ENCODE measurements around the gene RAPGEF3.

The RAPGEF3 gene

GRCh38 chr12:47794679-47795078, 36.0 kb upstream of the RAPGEF3 start:
- H3K4me3 Mint-ChIP-seq: no peak overlapping the region
- H3K27me3 Mint-ChIP-seq (ENCODE audit: low read depth, poor library complexity): no peaks in the 10 kb centered on the region
- no peak for TF ChIP-seq CTCF (IDR thresholded peaks at IDR 0.05)
- peaks cover 29% of the 10 kb centered on the region for H3K36me3 Mint-ChIP-seq (ENCODE audit: low read depth)
- H3K27ac Mint-ChIP-seq: no peak overlapping the region
- H3K9me3 Mint-ChIP-seq: no peaks in the 10 kb centered on the region
- peaks cover 6% of the 10 kb centered on the region for H3K4me1 Mint-ChIP-seq
- DNase-seq: no peak

- H3K4me1 Mint-ChIP-seq: peaks cover 14% of the 10 kb centered on the region
- no peaks in the 10 kb centered on the region for H3K9me3 Mint-ChIP-seq
- H3K36me3 Mint-ChIP-seq (ENCODE audit: low read depth): peaks cover 41% of the 10 kb centered on the region
- no peak for TF ChIP-seq CTCF (IDR thresholded peaks at IDR 0.05)
- H3K27ac Mint-ChIP-seq: peak overlapping the region; percentile 71
- DNase-seq: no peak
- H3K4me3 Mint-ChIP-seq: no peak overlapping the region
- H3K27me3 Mint-ChIP-seq (ENCODE audit: low read depth, poor library complexity): no peaks in the 10 kb centered on the region
Measured at GRCh38 chr12:47793015-47793681, 34.5 kb upstream of the RAPGEF3 start.

DNA sequence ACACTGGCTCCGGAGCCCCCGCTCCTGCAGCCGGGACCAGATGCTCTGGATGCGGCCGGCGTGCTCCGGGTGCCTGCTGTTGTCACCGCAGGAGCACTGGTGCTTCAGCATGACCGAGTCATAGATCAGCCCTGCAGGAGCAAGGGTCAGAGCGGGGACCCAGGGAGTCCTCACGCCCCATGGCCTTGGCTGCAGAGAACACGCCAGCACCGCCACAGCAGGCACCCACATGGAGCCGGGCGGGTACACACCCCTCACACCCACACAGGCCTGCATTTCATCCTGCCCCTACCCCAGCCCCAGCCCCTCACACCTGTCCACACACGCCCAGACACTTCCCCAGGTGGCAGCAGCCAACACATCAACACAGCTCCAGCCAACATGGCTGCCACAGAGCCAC, 33.2 kb upstream of the RAPGEF3 start:
- peaks cover 47% of the 10 kb centered on the region for H3K36me3 Mint-ChIP-seq (ENCODE audit: low read depth)
- no peak for DNase-seq
- H3K27me3 Mint-ChIP-seq (ENCODE audit: low read depth, poor library complexity): no peaks in the 10 kb centered on the region
- no peak overlapping the region for H3K4me3 Mint-ChIP-seq
- TF ChIP-seq CTCF (IDR thresholded peaks at IDR 0.05): no peak
- H3K9me3 Mint-ChIP-seq: no peaks in the 10 kb centered on the region
- H3K27ac Mint-ChIP-seq: no peak overlapping the region
- peaks cover 12% of the 10 kb centered on the region for H3K4me1 Mint-ChIP-seq

DNA sequence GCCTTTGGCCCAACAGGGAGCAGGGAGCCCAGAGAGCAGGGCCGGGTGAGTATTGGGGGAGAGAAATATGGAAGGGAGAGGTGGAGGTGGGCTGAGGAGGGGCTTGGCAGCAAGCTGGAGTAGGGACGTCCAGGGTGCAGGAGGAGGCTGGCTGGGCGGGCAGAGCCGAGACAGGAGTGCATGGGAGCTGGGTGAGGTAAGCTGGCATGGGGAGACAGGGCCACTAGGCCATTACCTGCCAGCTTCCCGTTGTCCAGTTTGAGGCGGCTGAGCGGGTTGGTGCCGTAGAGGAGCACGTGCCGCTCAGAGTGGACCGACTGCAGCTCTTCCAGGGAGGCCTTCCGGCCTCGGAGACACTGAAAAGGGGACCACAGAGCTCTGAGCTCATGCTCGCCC, 32.7 kb upstream of the RAPGEF3 start:
- H3K27me3 Mint-ChIP-seq (ENCODE audit: low read depth, poor library complexity): no peaks in the 10 kb centered on the region
- H3K27ac Mint-ChIP-seq: no peak overlapping the region
- no peak overlapping the region for H3K4me3 Mint-ChIP-seq
- TF ChIP-seq CTCF (IDR thresholded peaks at IDR 0.05): no peak
- H3K4me1 Mint-ChIP-seq: peaks cover 12% of the 10 kb centered on the region
- no peak for DNase-seq
- H3K9me3 Mint-ChIP-seq: no peaks in the 10 kb centered on the region
- peaks cover 49% of the 10 kb centered on the region for H3K36me3 Mint-ChIP-seq (ENCODE audit: low read depth)

- no peak overlapping the region for H3K27ac Mint-ChIP-seq
- H3K9me3 Mint-ChIP-seq: no peaks in the 10 kb centered on the region
- H3K27me3 Mint-ChIP-seq (ENCODE audit: low read depth, poor library complexity): no peaks in the 10 kb centered on the region
- peaks cover 12% of the 10 kb centered on the region for H3K4me1 Mint-ChIP-seq
- no peak for TF ChIP-seq CTCF (IDR thresholded peaks at IDR 0.05)
- no peak for DNase-seq
- peaks cover 52% of the 10 kb centered on the region for H3K36me3 Mint-ChIP-seq (ENCODE audit: low read depth)
- no peak overlapping the region for H3K4me3 Mint-ChIP-seq
Measured at GRCh38 chr12:47790676-47791350, 32.1 kb upstream of the RAPGEF3 start.

All from nephron progenitor cell (in vitro differentiated cells).